PFSK-1 (cell line): ENCODE measurements around the gene TCP11.

Source experiments
- FOXP2 ChIP-seq: optimal IDR thresholded peaks from 2 replicates; pipeline ENCODE3; 2011; ENCODE audit warnings: borderline replicate concordance, control low read depth, inconsistent platforms; ENCODE audit not compliant: insufficient read depth; ENCODE audit errors: extremely low read length, extremely low read depth
- POLR2AphosphoS5 ChIP-seq: IDR thresholded peaks from 2 replicates; pipeline ENCODE4 v1.6.1; 2012; ENCODE audit warnings: low read depth, mild to moderate bottlenecking, control low read depth, low read length, moderate library complexity
- SIN3A ChIP-seq: IDR thresholded peaks from 2 replicates; pipeline ENCODE4 v1.6.1; 2012; ENCODE audit warnings: mild to moderate bottlenecking, low read length, moderate library complexity, borderline replicate concordance; ENCODE audit not compliant: insufficient read depth
- TAF1 ChIP-seq: IDR thresholded peaks from 2 replicates; pipeline ENCODE4 v1.6.1; 2012; ENCODE audit warnings: low read length, control low read depth, borderline replicate concordance; ENCODE audit not compliant: insufficient read depth
- TF ChIP-seq, protein P1 (sequence below), 2 experiments: IDR thresholded peaks; 2 replicates each; pipeline versions ENCODE4 v1.6.1 to v1.8.0; 2011 to 2012; ENCODE audit warnings: low read depth in 2 of 2, low read length in 2 of 2, control low read depth in 1 of 2, inconsistent platforms in 1 of 2, mild to moderate bottlenecking in 1 of 2, moderate library complexity in 1 of 2; ENCODE audit not compliant: insufficient read depth in 1 of 2

The TCP11 gene

DNA sequence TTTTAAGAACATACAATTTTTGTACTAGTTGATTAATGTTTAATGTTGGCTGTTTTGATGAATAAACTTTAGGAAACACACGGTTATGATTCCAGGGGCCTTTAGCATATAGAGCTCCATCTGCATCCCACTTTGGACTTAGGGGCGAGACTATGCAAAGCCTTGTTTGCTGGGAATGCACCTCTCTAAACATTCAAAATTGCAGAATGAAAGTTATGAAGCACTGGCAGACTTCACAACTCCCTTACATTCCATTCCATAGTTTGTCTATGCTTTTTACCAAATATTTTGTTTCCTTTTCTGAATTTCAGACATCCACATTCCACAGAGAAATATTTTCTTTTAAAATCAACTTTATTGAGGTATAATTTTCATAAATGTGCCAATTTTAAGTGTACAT, 10.3 kb upstream of the TCP11 start:
- TF ChIP-seq FOXP2 (no peak), SIN3A (no peak), POLR2AphosphoS5 (no peak), TAF1 (no peak)
- TF ChIP-seq, protein P1, sequence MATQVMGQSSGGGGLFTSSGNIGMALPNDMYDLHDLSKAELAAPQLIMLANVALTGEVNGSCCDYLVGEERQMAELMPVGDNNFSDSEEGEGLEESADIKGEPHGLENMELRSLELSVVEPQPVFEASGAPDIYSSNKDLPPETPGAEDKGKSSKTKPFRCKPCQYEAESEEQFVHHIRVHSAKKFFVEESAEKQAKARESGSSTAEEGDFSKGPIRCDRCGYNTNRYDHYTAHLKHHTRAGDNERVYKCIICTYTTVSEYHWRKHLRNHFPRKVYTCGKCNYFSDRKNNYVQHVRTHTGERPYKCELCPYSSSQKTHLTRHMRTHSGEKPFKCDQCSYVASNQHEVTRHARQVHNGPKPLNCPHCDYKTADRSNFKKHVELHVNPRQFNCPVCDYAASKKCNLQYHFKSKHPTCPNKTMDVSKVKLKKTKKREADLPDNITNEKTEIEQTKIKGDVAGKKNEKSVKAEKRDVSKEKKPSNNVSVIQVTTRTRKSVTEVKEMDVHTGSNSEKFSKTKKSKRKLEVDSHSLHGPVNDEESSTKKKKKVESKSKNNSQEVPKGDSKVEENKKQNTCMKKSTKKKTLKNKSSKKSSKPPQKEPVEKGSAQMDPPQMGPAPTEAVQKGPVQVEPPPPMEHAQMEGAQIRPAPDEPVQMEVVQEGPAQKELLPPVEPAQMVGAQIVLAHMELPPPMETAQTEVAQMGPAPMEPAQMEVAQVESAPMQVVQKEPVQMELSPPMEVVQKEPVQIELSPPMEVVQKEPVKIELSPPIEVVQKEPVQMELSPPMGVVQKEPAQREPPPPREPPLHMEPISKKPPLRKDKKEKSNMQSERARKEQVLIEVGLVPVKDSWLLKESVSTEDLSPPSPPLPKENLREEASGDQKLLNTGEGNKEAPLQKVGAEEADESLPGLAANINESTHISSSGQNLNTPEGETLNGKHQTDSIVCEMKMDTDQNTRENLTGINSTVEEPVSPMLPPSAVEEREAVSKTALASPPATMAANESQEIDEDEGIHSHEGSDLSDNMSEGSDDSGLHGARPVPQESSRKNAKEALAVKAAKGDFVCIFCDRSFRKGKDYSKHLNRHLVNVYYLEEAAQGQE (IDR thresholded peaks at IDR 0.05; ENCODE audit: insufficient read depth in 1 of 2, low read depth in 2 of 2, low read length in 2 of 2): no peak

DNA sequence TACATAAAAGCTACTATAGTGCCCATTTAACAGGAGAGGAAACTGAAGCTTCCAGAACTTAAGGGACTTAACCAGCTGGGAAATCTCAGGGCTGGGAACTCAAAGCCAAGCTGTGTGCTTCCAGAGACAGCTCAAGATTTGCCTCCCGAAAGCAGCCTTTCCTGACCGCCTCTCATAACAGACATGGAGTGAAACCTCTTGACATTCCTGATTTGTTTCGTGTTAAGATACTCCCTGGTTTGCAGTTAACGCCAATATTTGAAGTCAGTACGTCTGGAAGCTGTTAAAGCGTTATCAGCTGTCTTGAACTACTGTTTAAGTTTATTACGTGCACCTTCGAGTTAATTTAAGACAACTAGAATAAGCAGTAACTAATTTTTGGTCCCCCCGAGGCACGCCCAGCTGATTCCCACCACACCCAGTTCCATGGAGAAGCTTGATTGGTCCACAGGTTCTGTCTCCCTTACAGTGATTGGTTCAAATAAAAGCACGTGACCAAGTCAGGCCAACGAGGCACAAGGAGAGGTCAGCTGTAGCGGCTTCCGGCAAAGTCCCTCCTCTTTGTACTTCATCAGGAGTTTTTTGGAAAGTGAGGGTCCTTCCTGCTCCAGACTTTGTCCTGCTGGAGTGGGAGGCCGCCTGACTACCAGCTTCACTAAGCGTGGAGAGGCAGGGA, 8.9 kb upstream of the TCP11 start:
- no peak for TF ChIP-seq SIN3A
- TF ChIP-seq TAF1: no peak
- TF ChIP-seq FOXP2: no peak
- TF ChIP-seq POLR2AphosphoS5: no peak
- TF ChIP-seq, protein P1 (IDR thresholded peaks at IDR 0.05; ENCODE audit: insufficient read depth in 1 of 2, low read depth in 2 of 2, low read length in 2 of 2): no peak

DNA sequence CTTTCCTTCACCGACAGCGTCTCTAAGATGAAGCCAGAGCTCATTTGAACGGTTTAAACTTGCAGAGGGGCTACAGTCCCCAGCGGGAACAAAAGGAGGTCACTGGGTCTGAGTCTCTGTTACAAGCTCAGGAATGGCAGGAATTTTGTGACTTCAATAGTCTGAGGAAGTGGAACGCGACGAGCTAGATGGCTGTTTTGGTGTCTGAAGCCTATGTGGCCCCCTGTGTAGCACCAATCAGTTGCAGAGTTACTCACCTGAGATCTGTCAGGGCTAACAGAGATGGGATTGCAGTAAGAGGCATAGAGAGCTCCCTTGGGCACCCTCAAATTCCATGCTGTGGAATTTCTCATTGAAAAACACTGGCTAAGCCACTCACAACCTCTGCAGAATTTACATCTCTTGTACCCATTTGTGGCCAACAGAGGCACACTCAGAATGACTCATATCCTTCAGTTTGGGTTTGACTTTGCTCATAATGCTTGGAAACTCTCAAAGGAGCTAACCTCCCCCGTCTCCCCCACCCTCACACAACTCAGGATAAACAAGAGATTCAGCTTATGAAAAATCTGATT, 7.1 kb upstream of the TCP11 start:
- TF ChIP-seq FOXP2: no peak
- TF ChIP-seq SIN3A: no peak
- TF ChIP-seq, protein P1 (IDR thresholded peaks at IDR 0.05; ENCODE audit: insufficient read depth in 1 of 2, low read depth in 2 of 2, low read length in 2 of 2): no peak
- TF ChIP-seq POLR2AphosphoS5: no peak
- no peak for TF ChIP-seq TAF1

DNA sequence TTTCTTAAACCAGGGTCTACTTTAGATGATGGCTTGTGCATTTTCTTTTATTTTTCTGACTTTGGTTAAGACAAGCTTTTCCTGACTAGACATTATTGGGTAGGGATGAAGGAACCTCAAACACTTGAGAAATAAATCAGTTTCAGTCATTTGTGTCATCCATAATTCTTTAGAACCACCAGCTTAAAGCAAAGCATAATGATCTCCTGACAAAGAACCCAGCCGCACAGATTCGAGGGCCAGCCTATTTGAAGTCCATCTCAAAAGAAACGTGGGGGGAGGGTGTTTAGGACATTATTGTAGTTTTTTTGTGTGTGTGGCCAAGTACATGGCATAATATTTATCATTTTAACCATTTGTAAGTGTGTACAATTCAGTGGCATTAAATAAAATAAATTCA, 6.3 kb upstream of the TCP11 start:
- TF ChIP-seq SIN3A (no peak), FOXP2 (no peak), POLR2AphosphoS5 (no peak), TAF1 (no peak)
- TF ChIP-seq, protein P1 (IDR thresholded peaks at IDR 0.05; ENCODE audit: insufficient read depth in 1 of 2, low read depth in 2 of 2, low read length in 2 of 2): no peak
